ENCODE data around the gene TEC. TPM values are rescaled to one million over a fixed set of nuclear protein-coding genes. Genes with fewer than 3 reads are reported as not detected.

The TEC gene
- polyA plus RNA-seq, 1 donor from 2014 or later, result not detected

DNA sequence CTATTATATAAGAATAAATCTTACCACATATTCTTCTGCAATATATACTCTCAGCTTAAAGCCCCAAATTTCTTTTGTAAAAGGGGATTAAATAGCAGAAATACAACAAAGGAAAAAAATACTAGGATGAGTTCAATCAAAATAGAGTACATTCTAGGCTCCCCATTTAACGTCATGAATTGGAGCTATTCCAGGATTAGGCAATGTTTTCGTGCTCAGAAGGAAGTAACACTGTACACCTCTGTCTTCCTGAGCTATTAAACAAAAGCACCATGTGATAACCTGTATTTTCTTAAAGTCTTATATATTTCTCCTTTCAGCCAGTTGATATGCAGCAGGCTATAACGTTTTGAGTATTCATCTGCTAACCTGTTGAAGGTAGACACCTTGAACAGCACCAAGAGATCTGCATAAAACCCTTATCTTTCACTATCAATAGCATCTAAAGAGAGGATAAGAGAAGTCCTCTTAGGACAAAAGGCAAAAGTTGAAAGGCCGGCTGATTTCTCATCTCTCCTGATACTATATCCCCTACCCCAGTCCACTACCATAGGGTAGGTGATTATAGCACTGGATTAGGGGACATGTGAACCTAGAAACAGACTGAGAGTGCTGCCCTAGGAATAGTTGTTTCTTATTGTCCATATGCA lies 31.5 kb downstream of the TEC start:
- H2AFZ ChIP-seq (ENCODE audit: low read depth, low read length), result no peak overlapping the region
- H3K9ac ChIP-seq (ENCODE audit: low read length), result no peak overlapping the region
- no peaks in the 10 kb centered on the region for H4K20me1 ChIP-seq (ENCODE audit: insufficient read depth)
- H3F3A ChIP-seq (ENCODE audit: insufficient read depth, low read length, poor library complexity, severe bottlenecking), result no peaks in the 10 kb centered on the region
- H3K27ac ChIP-seq (ENCODE audit: low read length), result no peak overlapping the region
- no peaks in the 10 kb centered on the region for H3K79me2 ChIP-seq (replicated peaks; ENCODE audit: insufficient read depth, low read length)
- no peaks in the 10 kb centered on the region for H3K9me2 ChIP-seq (ENCODE audit: insufficient read depth, low read length)
- TF ChIP-seq EP300 (conservative IDR thresholded peaks at IDR 0.05; ENCODE audit: poor library complexity, severe bottlenecking) (no peak), MXI1 (conservative IDR thresholded peaks at IDR 0.05; ENCODE audit: poor library complexity, severe bottlenecking) (no peak), SMC3 (conservative IDR thresholded peaks at IDR 0.05; ENCODE audit: poor library complexity) (no peak), EZH2 (IDR thresholded peaks at IDR 0.05; ENCODE audit: borderline replicate concordance, insufficient read depth, low read length, poor library complexity, severe bottlenecking) (no peak), TAF1 (IDR thresholded peaks at IDR 0.05; ENCODE audit: low read depth) (no peak), POLR2AphosphoS5 (IDR thresholded peaks at IDR 0.05) (no peak), RAD21 (conservative IDR thresholded peaks at IDR 0.05) (no peak)
- TF ChIP-seq, protein P1, sequence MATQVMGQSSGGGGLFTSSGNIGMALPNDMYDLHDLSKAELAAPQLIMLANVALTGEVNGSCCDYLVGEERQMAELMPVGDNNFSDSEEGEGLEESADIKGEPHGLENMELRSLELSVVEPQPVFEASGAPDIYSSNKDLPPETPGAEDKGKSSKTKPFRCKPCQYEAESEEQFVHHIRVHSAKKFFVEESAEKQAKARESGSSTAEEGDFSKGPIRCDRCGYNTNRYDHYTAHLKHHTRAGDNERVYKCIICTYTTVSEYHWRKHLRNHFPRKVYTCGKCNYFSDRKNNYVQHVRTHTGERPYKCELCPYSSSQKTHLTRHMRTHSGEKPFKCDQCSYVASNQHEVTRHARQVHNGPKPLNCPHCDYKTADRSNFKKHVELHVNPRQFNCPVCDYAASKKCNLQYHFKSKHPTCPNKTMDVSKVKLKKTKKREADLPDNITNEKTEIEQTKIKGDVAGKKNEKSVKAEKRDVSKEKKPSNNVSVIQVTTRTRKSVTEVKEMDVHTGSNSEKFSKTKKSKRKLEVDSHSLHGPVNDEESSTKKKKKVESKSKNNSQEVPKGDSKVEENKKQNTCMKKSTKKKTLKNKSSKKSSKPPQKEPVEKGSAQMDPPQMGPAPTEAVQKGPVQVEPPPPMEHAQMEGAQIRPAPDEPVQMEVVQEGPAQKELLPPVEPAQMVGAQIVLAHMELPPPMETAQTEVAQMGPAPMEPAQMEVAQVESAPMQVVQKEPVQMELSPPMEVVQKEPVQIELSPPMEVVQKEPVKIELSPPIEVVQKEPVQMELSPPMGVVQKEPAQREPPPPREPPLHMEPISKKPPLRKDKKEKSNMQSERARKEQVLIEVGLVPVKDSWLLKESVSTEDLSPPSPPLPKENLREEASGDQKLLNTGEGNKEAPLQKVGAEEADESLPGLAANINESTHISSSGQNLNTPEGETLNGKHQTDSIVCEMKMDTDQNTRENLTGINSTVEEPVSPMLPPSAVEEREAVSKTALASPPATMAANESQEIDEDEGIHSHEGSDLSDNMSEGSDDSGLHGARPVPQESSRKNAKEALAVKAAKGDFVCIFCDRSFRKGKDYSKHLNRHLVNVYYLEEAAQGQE (IDR thresholded peaks at IDR 0.05; ENCODE audit: borderline replicate concordance), result no peak
- TF ChIP-seq, protein P2, sequence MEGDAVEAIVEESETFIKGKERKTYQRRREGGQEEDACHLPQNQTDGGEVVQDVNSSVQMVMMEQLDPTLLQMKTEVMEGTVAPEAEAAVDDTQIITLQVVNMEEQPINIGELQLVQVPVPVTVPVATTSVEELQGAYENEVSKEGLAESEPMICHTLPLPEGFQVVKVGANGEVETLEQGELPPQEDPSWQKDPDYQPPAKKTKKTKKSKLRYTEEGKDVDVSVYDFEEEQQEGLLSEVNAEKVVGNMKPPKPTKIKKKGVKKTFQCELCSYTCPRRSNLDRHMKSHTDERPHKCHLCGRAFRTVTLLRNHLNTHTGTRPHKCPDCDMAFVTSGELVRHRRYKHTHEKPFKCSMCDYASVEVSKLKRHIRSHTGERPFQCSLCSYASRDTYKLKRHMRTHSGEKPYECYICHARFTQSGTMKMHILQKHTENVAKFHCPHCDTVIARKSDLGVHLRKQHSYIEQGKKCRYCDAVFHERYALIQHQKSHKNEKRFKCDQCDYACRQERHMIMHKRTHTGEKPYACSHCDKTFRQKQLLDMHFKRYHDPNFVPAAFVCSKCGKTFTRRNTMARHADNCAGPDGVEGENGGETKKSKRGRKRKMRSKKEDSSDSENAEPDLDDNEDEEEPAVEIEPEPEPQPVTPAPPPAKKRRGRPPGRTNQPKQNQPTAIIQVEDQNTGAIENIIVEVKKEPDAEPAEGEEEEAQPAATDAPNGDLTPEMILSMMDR (IDR thresholded peaks at IDR 0.05; ENCODE audit: poor library complexity, severe bottlenecking), result no peak
- H3K9me3 ChIP-seq (ENCODE audit: low read length), result no peaks in the 10 kb centered on the region
- H3K4me3 ChIP-seq (ENCODE audit: low read length), result no peak overlapping the region
- H3K4me2 ChIP-seq (ENCODE audit: low read length), result no peak overlapping the region
- no peaks in the 10 kb centered on the region for H3K27me3 ChIP-seq (ENCODE audit: insufficient read depth, low read depth, low read length)
- H3K36me3 ChIP-seq (ENCODE audit: insufficient read depth, low read length), result no peaks in the 10 kb centered on the region

DNA sequence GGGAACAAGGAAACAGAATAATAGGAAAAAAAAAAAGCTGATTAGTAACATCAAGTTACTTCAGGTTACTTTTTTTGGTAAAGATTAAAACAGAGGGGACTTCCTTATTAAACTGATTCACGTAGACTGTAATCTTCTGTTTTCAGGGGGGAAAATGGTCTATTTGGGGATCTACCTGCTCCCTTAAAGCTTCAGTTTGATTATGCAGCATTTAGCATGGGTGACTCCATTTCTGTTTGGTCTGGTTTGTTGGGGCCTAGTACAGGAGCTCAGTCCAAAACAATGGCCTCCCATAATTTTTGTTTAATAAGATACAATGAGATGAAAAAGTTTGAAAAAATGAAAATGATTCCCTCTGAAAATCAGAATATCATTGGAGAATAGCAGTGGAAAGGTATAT lies 34.6 kb downstream of the TEC start:
- H3K9me3 ChIP-seq (ENCODE audit: low read length), result no peaks in the 10 kb centered on the region
- no peak overlapping the region for H3K27ac ChIP-seq (ENCODE audit: low read length)
- no peaks in the 10 kb centered on the region for H4K20me1 ChIP-seq (ENCODE audit: insufficient read depth)
- no peak overlapping the region for H3K9ac ChIP-seq (ENCODE audit: low read length)
- no peak overlapping the region for H3K4me2 ChIP-seq (ENCODE audit: low read length)
- H3F3A ChIP-seq (ENCODE audit: insufficient read depth, low read length, poor library complexity, severe bottlenecking), result no peaks in the 10 kb centered on the region
- no peak overlapping the region for H3K4me3 ChIP-seq (ENCODE audit: low read length)
- no peak for TF ChIP-seq POLR2AphosphoS5 (IDR thresholded peaks at IDR 0.05)
- H3K36me3 ChIP-seq (ENCODE audit: insufficient read depth, low read length), result no peaks in the 10 kb centered on the region
- no peak overlapping the region for H2AFZ ChIP-seq (ENCODE audit: low read depth, low read length)
- no peaks in the 10 kb centered on the region for H3K27me3 ChIP-seq (ENCODE audit: insufficient read depth, low read depth, low read length)
- no peaks in the 10 kb centered on the region for H3K9me2 ChIP-seq (ENCODE audit: insufficient read depth, low read length)
- H3K79me2 ChIP-seq (replicated peaks; ENCODE audit: insufficient read depth, low read length), result no peaks in the 10 kb centered on the region
